Measurements from ENCODE around the gene AOC1. TPM values are rescaled to one million over a fixed set of nuclear protein-coding genes. Genes with fewer than 3 reads are reported as not detected.

Gene AOC1
- polyA plus RNA-seq, 1 donor from 2014 or later, result not detected

DNA sequence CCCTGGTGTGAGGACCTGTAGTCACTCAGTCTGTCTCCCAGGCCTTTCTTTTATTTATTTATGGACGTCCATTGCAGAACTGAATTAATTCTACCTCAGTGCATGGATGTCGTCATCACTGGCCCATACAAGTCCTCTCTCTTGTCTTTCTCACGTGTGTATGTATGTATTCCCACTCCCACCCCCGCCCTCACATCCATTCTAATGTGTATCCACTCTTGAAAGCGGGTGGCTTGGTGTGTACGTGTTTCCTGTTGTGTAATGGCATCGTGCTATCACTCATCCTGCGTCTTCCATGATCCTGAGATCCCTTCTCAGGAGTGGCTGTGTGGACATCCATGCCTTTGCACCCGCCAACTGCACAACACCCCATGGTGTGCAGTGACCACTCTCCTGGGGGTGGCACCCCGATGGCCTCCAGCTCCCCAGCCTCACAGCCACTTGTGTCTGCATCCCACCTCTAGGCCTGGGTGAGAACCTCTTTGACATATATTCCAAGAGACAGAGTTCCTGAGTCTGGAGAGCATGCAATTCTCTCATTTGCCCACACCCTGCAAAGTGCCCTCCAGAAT lies 3.0 kb upstream of the AOC1 start:
- H3K27me3 ChIP-seq (ENCODE audit: insufficient read depth, low read depth, low read length), result no peaks in the 10 kb centered on the region
- H3K9me3 ChIP-seq (ENCODE audit: low read length), result no peaks in the 10 kb centered on the region
- TF ChIP-seq POLR2AphosphoS5 (IDR thresholded peaks at IDR 0.05) (no peak), MXI1 (conservative IDR thresholded peaks at IDR 0.05; ENCODE audit: poor library complexity, severe bottlenecking) (no peak), EP300 (conservative IDR thresholded peaks at IDR 0.05; ENCODE audit: poor library complexity, severe bottlenecking) (no peak), TAF1 (IDR thresholded peaks at IDR 0.05; ENCODE audit: low read depth) (no peak), SMC3 (conservative IDR thresholded peaks at IDR 0.05; ENCODE audit: poor library complexity) (no peak), EZH2 (IDR thresholded peaks at IDR 0.05; ENCODE audit: borderline replicate concordance, insufficient read depth, low read length, poor library complexity, severe bottlenecking) (no peak), RAD21 (conservative IDR thresholded peaks at IDR 0.05) (no peak)
- TF ChIP-seq, protein P1, sequence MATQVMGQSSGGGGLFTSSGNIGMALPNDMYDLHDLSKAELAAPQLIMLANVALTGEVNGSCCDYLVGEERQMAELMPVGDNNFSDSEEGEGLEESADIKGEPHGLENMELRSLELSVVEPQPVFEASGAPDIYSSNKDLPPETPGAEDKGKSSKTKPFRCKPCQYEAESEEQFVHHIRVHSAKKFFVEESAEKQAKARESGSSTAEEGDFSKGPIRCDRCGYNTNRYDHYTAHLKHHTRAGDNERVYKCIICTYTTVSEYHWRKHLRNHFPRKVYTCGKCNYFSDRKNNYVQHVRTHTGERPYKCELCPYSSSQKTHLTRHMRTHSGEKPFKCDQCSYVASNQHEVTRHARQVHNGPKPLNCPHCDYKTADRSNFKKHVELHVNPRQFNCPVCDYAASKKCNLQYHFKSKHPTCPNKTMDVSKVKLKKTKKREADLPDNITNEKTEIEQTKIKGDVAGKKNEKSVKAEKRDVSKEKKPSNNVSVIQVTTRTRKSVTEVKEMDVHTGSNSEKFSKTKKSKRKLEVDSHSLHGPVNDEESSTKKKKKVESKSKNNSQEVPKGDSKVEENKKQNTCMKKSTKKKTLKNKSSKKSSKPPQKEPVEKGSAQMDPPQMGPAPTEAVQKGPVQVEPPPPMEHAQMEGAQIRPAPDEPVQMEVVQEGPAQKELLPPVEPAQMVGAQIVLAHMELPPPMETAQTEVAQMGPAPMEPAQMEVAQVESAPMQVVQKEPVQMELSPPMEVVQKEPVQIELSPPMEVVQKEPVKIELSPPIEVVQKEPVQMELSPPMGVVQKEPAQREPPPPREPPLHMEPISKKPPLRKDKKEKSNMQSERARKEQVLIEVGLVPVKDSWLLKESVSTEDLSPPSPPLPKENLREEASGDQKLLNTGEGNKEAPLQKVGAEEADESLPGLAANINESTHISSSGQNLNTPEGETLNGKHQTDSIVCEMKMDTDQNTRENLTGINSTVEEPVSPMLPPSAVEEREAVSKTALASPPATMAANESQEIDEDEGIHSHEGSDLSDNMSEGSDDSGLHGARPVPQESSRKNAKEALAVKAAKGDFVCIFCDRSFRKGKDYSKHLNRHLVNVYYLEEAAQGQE (IDR thresholded peaks at IDR 0.05; ENCODE audit: borderline replicate concordance), result no peak
- TF ChIP-seq, protein P2, sequence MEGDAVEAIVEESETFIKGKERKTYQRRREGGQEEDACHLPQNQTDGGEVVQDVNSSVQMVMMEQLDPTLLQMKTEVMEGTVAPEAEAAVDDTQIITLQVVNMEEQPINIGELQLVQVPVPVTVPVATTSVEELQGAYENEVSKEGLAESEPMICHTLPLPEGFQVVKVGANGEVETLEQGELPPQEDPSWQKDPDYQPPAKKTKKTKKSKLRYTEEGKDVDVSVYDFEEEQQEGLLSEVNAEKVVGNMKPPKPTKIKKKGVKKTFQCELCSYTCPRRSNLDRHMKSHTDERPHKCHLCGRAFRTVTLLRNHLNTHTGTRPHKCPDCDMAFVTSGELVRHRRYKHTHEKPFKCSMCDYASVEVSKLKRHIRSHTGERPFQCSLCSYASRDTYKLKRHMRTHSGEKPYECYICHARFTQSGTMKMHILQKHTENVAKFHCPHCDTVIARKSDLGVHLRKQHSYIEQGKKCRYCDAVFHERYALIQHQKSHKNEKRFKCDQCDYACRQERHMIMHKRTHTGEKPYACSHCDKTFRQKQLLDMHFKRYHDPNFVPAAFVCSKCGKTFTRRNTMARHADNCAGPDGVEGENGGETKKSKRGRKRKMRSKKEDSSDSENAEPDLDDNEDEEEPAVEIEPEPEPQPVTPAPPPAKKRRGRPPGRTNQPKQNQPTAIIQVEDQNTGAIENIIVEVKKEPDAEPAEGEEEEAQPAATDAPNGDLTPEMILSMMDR (IDR thresholded peaks at IDR 0.05; ENCODE audit: poor library complexity, severe bottlenecking), result no peak
- H3K36me3 ChIP-seq (ENCODE audit: insufficient read depth, low read length), result no peaks in the 10 kb centered on the region
- H3K27ac ChIP-seq (ENCODE audit: low read length), result no peak overlapping the region
- no peak overlapping the region for H3K9ac ChIP-seq (ENCODE audit: low read length)
- H2AFZ ChIP-seq (ENCODE audit: low read depth, low read length), result no peak overlapping the region
- no peaks in the 10 kb centered on the region for H4K20me1 ChIP-seq (ENCODE audit: insufficient read depth)
- H3K4me3 ChIP-seq (ENCODE audit: low read length), result no peak overlapping the region
- H3F3A ChIP-seq (ENCODE audit: insufficient read depth, low read length, poor library complexity, severe bottlenecking), result no peaks in the 10 kb centered on the region
- no peaks in the 10 kb centered on the region for H3K79me2 ChIP-seq (replicated peaks; ENCODE audit: insufficient read depth, low read length)
- H3K9me2 ChIP-seq (ENCODE audit: insufficient read depth, low read length), result no peaks in the 10 kb centered on the region
- no peak overlapping the region for H3K4me2 ChIP-seq (ENCODE audit: low read length)

DNA sequence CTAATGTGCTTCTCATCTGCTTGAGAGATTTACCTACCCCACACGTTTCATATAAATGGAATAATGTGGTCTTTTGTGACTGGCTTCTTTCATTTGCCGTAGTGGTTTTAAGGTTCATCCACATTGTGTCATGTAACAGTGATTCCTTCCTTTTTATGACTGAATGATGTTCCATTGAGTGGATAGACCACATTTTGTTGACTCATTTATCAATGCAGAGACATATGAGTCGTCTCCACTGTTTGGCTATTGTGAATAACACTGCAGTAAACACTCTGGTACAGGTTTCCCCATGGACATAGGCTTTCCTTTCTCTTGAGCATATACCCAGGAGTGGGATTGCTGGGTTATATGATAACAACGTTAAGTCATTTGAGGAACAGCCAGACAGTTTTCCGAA lies 2.0 kb upstream of the AOC1 start:
- no peaks in the 10 kb centered on the region for H3K79me2 ChIP-seq (replicated peaks; ENCODE audit: insufficient read depth, low read length)
- H3K36me3 ChIP-seq (ENCODE audit: insufficient read depth, low read length), result no peaks in the 10 kb centered on the region
- H2AFZ ChIP-seq (ENCODE audit: low read depth, low read length), result no peak overlapping the region
- H3K4me3 ChIP-seq (ENCODE audit: low read length), result no peak overlapping the region
- H3F3A ChIP-seq (ENCODE audit: insufficient read depth, low read length, poor library complexity, severe bottlenecking), result no peaks in the 10 kb centered on the region
- no peaks in the 10 kb centered on the region for H3K9me2 ChIP-seq (ENCODE audit: insufficient read depth, low read length)
- no peak overlapping the region for H3K4me2 ChIP-seq (ENCODE audit: low read length)
- H3K27ac ChIP-seq (ENCODE audit: low read length), result no peak overlapping the region
- no peaks in the 10 kb centered on the region for H3K27me3 ChIP-seq (ENCODE audit: insufficient read depth, low read depth, low read length)
- no peaks in the 10 kb centered on the region for H4K20me1 ChIP-seq (ENCODE audit: insufficient read depth)
- H3K9me3 ChIP-seq (ENCODE audit: low read length), result no peaks in the 10 kb centered on the region
- no peak overlapping the region for H3K9ac ChIP-seq (ENCODE audit: low read length)
- TF ChIP-seq, protein P2 (IDR thresholded peaks at IDR 0.05; ENCODE audit: poor library complexity, severe bottlenecking), result no peak
